WI38 (cell line): ENCODE measurements around the gene TTC21A.

Experiments
- H3K4me3 ChIP-seq: 2 replicates; pipeline ENCODE4 v1.5.1; 2011; ENCODE audit warnings: low read depth, mild to moderate bottlenecking, control low read depth, low read length
- TF ChIP-seq, protein P1 (sequence below): IDR thresholded peaks from 2 replicates; pipeline ENCODE4 v1.5.1; 2012; ENCODE audit warnings: low read depth, mild to moderate bottlenecking, control low read depth, low read length

Gene TTC21A

DNA sequence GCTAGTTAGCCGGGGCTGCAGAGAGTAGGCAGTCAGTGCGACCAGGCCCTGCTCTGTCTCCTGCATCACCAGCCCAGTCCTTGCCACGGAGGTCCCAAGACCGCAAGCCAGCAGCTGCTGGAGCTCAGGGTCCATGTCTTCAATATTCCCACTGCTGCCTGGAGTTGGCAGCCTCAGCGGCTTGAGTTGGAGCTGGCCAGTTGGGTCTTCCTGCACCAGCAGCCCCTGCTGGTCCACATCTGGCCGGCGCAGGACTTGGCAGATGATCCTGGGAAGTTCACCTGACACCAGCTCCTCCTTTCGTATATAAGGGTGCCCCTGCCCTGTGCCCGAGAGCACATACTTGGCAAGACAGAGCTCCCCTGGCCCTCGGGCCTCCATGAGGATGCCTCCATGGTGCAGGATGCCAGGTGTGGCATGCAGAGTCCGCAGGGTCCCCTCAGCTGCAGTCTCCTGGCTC is 79.2 kb downstream of the TTC21A start:
- TF ChIP-seq, protein P1, sequence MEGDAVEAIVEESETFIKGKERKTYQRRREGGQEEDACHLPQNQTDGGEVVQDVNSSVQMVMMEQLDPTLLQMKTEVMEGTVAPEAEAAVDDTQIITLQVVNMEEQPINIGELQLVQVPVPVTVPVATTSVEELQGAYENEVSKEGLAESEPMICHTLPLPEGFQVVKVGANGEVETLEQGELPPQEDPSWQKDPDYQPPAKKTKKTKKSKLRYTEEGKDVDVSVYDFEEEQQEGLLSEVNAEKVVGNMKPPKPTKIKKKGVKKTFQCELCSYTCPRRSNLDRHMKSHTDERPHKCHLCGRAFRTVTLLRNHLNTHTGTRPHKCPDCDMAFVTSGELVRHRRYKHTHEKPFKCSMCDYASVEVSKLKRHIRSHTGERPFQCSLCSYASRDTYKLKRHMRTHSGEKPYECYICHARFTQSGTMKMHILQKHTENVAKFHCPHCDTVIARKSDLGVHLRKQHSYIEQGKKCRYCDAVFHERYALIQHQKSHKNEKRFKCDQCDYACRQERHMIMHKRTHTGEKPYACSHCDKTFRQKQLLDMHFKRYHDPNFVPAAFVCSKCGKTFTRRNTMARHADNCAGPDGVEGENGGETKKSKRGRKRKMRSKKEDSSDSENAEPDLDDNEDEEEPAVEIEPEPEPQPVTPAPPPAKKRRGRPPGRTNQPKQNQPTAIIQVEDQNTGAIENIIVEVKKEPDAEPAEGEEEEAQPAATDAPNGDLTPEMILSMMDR: no peak
- H3K4me3 ChIP-seq: no peak overlapping the region

GRCh38 chr3:39187372-39188155 is 80.1 kb downstream of the TTC21A start:
- TF ChIP-seq, protein P1: no peak
- H3K4me3 ChIP-seq: no peak overlapping the region
